ENCODE results near the gene MAML1. TPM values are rescaled to one million over a fixed set of nuclear protein-coding genes. Genes with fewer than 3 reads are reported as not detected.

The MAML1 gene
- total and polyA plus RNA-seq, 4 donors: 2.2 to 7.6 (median 6.3) TPM

GRCh38 chr5:179730356-179730755 lies 2.3 kb upstream of the MAML1 start (continued):
- TF ChIP-seq CTCF (IDR thresholded peaks at IDR 0.05; ENCODE audit: low read depth, low read length, missing input control): no peak
- no peak for TF ChIP-seq GABPA (IDR thresholded peaks at IDR 0.05 in 1 of 2, conservative IDR thresholded peaks at IDR 0.05 in 1 of 2)
- TF ChIP-seq SP1 (IDR thresholded peaks at IDR 0.05): no peak
- TF ChIP-seq, protein P1, sequence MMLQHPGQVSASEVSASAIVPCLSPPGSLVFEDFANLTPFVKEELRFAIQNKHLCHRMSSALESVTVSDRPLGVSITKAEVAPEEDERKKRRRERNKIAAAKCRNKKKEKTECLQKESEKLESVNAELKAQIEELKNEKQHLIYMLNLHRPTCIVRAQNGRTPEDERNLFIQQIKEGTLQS (IDR thresholded peaks at IDR 0.05): no peak
- no peak for TF ChIP-seq FOXA1 (IDR thresholded peaks at IDR 0.05)
- TF ChIP-seq RAD21 (IDR thresholded peaks at IDR 0.05): no peak
- TF ChIP-seq NR2F2 (IDR thresholded peaks at IDR 0.05): no peak
- no peak for TF ChIP-seq FOXA2 (IDR thresholded peaks at IDR 0.05)

- DNase-seq (ENCODE audit: low spot score): no peak
- TF ChIP-seq ZBTB33 (IDR thresholded peaks at IDR 0.05): no peak
- no peak for TF ChIP-seq SP1 (IDR thresholded peaks at IDR 0.05)
- TF ChIP-seq GABPA (IDR thresholded peaks at IDR 0.05 in 1 of 2, conservative IDR thresholded peaks at IDR 0.05 in 1 of 2): no peak
- no peak for TF ChIP-seq REST (IDR thresholded peaks at IDR 0.05)
- TF ChIP-seq TAF1 (conservative IDR thresholded peaks at IDR 0.05): no peak
- TF ChIP-seq EGR1 (IDR thresholded peaks at IDR 0.05; ENCODE audit: low read depth in 2 of 2): no peak
- TF ChIP-seq YY1 (IDR thresholded peaks at IDR 0.05): no peak
- TF ChIP-seq RXRA (IDR thresholded peaks at IDR 0.05): no peak
- TF ChIP-seq, protein P2, sequence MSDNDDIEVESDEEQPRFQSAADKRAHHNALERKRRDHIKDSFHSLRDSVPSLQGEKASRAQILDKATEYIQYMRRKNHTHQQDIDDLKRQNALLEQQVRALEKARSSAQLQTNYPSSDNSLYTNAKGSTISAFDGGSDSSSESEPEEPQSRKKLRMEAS (IDR thresholded peaks at IDR 0.05): no peak
- TF ChIP-seq FOXA2 (IDR thresholded peaks at IDR 0.05): no peak
- TF ChIP-seq CTCF (IDR thresholded peaks at IDR 0.05; ENCODE audit: low read depth, low read length, missing input control): no peak
- TF ChIP-seq HNF4A (conservative IDR thresholded peaks at IDR 0.05): no peak
- TF ChIP-seq RAD21 (IDR thresholded peaks at IDR 0.05): no peak
- no peak for TF ChIP-seq HNF4G (IDR thresholded peaks at IDR 0.05)
- TF ChIP-seq, protein P1 (IDR thresholded peaks at IDR 0.05): no peak
- Histone ChIP-seq H3K27ac (ENCODE audit: low read depth in 1 of 2, low read length in 2 of 2) (no peak overlapping the region), H3K4me1 (ENCODE audit: control insufficient read depth in 4 of 4, insufficient read depth in 4 of 4, low read length in 3 of 4) (peaks cover 5 to 36% (median 26%) of the 10 kb centered on the region in 4 donors), H3K9me3 (ENCODE audit: control insufficient read depth in 4 of 4, low read length in 3 of 4) (no peaks in the 10 kb centered on the region), H3K36me3 (ENCODE audit: control insufficient read depth in 4 of 4, insufficient read depth in 3 of 4, low read depth in 1 of 4, low read length in 3 of 4) (peaks cover 8 to 40% (median 36%) of the 10 kb centered on the region in 4 donors), H3K27me3 (ENCODE audit: control insufficient read depth in 4 of 4, insufficient read depth in 4 of 4, low read length in 3 of 4) (no peaks in the 10 kb centered on the region), H3K9ac (ENCODE audit: low read depth in 1 of 2, low read length in 2 of 2) (no peak overlapping the region), H3K4me3 (ENCODE audit: low read depth in 1 of 3, low read length in 3 of 3) (no peak overlapping the region)
- 75% methylated on average over 3 of the region's 3 CpGs for WGBS
Measured at GRCh38 chr5:179730852-179731251, 1.8 kb upstream of the MAML1 start.
